Stimulated activated CD8-positive, alpha-beta memory T cell treated with anti-CD3 and anti-CD28 coated beads, Interleukin-7, amount 100 ng/mL, for 48 hours (primary cell): ENCODE data around the gene SLC9A1.
"Not testable (repeated sequence)": the region's sequence is repeated elsewhere in the genome, so short reads cannot be mapped to it uniquely, and the experiment has no call there.

Source experiments
- DNase-seq, 2 donors: peaks; one replicate each; pipeline ENCODE4 v3.0.0-alpha.2; 2020; ENCODE audit warnings: low read depth in 1 of 2; ENCODE audit errors: extremely low read depth in 1 of 2

The SLC9A1 gene

GRCh38 chr1:27135541-27136235 lies 19.2 kb downstream of the SLC9A1 start:
- no peak for DNase-seq

- DNase-seq: no peak
Measured at GRCh38 chr1:27133991-27134390, 20.9 kb downstream of the SLC9A1 start.

- DNase-seq: no peak
Measured at GRCh38 chr1:27133158-27133557, 21.8 kb downstream of the SLC9A1 start.

- no peak for DNase-seq
Measured at GRCh38 chr1:27132624-27133023, 22.3 kb downstream of the SLC9A1 start.

- DNase-seq: no peak
Measured at GRCh38 chr1:27132147-27132546, 22.8 kb downstream of the SLC9A1 start.

- no peak for DNase-seq
Measured at GRCh38 chr1:27130798-27131197, 24.1 kb downstream of the SLC9A1 start.

- no peak for DNase-seq
Measured at GRCh38 chr1:27129225-27129624, 25.7 kb downstream of the SLC9A1 start.

GRCh38 chr1:27127419-27127818 lies 27.5 kb downstream of the SLC9A1 start:
- DNase-seq: no peak

- DNase-seq: no peak
Measured at GRCh38 chr1:27126391-27126790, 28.5 kb downstream of the SLC9A1 start.

- DNase-seq: not testable (repeated sequence)
Measured at GRCh38 chr1:27125125-27125524, 29.8 kb downstream of the SLC9A1 start.

- DNase-seq: no peak
Measured at GRCh38 chr1:27124405-27124804, 30.5 kb downstream of the SLC9A1 start.

GRCh38 chr1:27122652-27123051 lies 32.3 kb downstream of the SLC9A1 start:
- DNase-seq: no peak

GRCh38 chr1:27120854-27121253 lies 34.1 kb downstream of the SLC9A1 start:
- DNase-seq: no peak

- no peak for DNase-seq
Measured at GRCh38 chr1:27118440-27118689, 36.6 kb downstream of the SLC9A1 start.

- no peak for DNase-seq
Measured at GRCh38 chr1:27117733-27118439, 37.0 kb downstream of the SLC9A1 start.

GRCh38 chr1:27116697-27117096 lies 38.2 kb downstream of the SLC9A1 start:
- DNase-seq: no peak

- DNase-seq: no peak
Measured at GRCh38 chr1:27116232-27116631, 38.7 kb downstream of the SLC9A1 start.

GRCh38 chr1:27114546-27114945 lies 40.4 kb downstream of the SLC9A1 start:
- DNase-seq: no peak

- DNase-seq: no peak
Measured at GRCh38 chr1:27113861-27114260, 41.1 kb downstream of the SLC9A1 start.

GRCh38 chr1:27111626-27112573 lies 43.0 kb downstream of the SLC9A1 start:
- DNase-seq: peak; percentile 48 to 66

- peak in 1 of 2 donors; percentile 22 for DNase-seq
Measured at GRCh38 chr1:27109103-27109822, 45.7 kb downstream of the SLC9A1 start.
